ENCODE data around the gene CALCOCO1. TPM values are rescaled to one million over a fixed set of nuclear protein-coding genes. Genes with fewer than 3 reads are reported as not detected.
"Not testable (repeated sequence)": the region's sequence is repeated elsewhere in the genome, so short reads cannot be mapped to it uniquely, and the experiment has no call there.

The CALCOCO1 gene, protein sequence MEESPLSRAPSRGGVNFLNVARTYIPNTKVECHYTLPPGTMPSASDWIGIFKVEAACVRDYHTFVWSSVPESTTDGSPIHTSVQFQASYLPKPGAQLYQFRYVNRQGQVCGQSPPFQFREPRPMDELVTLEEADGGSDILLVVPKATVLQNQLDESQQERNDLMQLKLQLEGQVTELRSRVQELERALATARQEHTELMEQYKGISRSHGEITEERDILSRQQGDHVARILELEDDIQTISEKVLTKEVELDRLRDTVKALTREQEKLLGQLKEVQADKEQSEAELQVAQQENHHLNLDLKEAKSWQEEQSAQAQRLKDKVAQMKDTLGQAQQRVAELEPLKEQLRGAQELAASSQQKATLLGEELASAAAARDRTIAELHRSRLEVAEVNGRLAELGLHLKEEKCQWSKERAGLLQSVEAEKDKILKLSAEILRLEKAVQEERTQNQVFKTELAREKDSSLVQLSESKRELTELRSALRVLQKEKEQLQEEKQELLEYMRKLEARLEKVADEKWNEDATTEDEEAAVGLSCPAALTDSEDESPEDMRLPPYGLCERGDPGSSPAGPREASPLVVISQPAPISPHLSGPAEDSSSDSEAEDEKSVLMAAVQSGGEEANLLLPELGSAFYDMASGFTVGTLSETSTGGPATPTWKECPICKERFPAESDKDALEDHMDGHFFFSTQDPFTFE
- 188 TPM for total RNA-seq

DNA sequence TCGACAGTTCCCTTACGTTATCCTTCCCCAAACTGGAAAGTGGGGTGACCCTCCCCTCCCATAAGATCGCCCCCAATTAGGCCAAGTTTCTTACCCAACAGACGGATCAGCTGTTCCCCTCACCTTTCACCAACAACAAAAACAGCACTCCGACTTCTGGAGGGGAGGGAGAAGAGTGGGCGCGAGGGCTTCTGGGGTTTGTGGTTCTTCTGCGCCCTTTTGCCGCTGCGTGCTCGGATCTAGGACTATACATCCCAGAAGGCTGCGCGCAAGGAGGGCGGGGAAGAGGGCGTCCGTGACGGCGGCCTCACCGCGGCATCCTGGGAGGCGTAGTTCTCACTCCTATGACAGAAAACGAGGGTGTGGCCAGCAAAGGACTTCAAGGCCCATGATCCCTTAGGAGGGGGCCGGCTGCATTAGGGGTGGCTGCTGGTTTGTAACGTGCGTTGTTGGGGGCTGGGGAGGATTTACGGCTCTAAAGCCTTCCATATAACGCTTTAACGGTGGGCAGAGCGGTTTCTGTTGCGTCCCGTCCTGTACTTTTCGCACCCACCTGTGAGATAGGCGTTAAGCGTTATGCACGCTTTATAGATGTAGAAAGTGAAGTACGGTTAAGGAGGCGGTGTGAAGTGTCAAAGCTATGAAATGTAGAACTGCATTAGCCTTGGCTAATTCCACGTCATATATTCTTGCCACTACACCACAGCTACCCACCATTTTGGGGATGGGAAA lies at the start of gene CALCOCO1:
TSS of gene CALCOCO1 (minus strand) at position 143 of the 732 bp plus-strand sequence. CDS start 2,210 bp downstream, outside the sequence.
- DNase-seq (ENCODE audit: low spot score): peak; percentile 98

GRCh38 chr12:53776872-53777271 lies 49.6 kb upstream of the CALCOCO1 start:
- no peak for DNase-seq (ENCODE audit: low spot score)

GRCh38 chr12:53775478-53776145 lies 48.4 kb upstream of the CALCOCO1 start:
- no peak for DNase-seq (ENCODE audit: low spot score)

GRCh38 chr12:53770281-53770680 lies 43.0 kb upstream of the CALCOCO1 start:
- no peak for DNase-seq (ENCODE audit: low spot score)

DNA sequence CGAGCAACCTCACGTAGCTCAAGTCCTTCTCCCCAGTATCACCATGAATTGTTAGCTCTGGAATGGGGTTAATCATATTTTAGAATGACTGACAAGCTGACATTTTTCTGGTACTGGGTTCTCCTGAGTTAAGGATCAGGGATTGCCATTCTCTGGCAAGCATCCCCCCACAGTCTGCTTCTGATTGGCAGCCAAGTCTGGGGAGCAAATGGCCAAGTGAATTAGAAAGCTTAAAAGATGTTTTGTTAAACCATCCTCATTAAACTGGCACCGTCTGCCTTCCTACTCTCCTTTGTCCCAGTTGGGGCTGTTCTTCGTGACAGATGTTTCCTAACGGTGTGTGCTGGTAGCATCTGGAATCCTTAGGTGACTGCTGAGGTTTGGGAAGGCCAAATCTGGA lies 41.7 kb upstream of the CALCOCO1 start:
- no peak for DNase-seq (ENCODE audit: low spot score)

DNA sequence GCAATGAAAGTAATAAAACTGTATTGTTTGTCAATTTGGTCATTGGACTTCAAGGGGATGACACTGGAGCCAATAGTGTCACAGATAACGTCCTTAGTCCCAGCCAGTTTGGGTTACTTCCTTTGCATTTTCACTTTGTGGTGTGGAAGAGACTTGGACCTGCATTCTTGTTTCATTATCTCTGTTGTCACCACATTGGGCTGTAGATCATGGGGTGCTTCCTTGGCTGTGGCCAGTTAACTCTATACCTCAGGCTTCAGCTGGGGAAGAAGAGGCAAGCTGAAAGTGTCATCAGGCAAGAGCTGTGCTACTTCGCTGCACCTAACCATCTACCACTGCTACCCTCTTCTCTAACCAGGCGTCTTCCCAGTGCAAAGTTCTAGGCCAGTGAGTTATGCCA lies 39.6 kb upstream of the CALCOCO1 start:
- no peak for DNase-seq (ENCODE audit: low spot score)

GRCh38 chr12:53765891-53766290 lies 38.6 kb upstream of the CALCOCO1 start:
- DNase-seq (ENCODE audit: low spot score): no peak

- DNase-seq (ENCODE audit: low spot score): no peak
Observed at GRCh38 chr12:53764615-53765014, 37.4 kb upstream of the CALCOCO1 start.

DNA sequence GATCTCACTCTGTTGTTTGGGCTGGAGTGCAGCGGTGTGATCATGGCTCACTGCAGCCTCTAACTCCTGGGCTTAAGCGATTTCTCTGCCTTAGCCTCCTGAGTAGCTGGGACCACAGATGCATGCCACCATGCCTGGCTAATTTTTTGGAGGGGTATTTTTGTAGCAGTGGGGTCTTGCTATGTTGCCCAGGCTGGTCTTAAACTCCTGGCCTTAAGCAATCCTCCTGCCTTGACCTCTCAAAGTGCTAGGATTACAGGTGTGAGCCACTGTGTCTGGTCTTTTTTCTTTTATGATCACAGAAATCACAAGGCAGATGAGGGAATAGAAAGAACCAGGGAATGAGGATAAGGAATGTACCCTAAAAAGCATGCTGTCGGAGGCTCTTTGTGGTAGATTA lies 35.5 kb upstream of the CALCOCO1 start:
- not testable (repeated sequence) for DNase-seq (ENCODE audit: low spot score)

DNA sequence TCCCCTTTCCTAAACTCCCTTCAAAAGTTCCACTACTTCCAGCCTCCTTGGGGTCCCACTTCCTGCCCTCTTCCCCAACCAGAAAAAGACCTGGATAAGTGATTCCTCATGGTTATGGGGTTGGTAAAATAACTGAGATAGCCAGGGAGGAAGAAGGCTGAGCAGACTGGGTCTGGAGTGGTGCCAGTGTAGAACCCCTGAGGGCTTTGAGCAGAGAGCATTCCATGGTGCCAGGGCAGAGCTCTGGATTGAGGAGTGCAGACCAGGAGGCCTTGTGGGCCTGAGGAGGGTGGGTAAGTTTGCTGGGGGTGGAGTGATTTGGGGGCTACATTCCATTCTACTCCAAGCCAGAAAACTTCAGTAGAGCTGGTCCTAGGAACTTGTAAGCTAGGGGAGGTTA lies 34.1 kb upstream of the CALCOCO1 start:
- DNase-seq (ENCODE audit: low spot score): no peak

- no peak for DNase-seq (ENCODE audit: low spot score)
Observed at GRCh38 chr12:53759261-53759660, 32.0 kb upstream of the CALCOCO1 start.

- DNase-seq (ENCODE audit: low spot score): no peak
Observed at GRCh38 chr12:53758730-53759103, 31.5 kb upstream of the CALCOCO1 start.

DNA sequence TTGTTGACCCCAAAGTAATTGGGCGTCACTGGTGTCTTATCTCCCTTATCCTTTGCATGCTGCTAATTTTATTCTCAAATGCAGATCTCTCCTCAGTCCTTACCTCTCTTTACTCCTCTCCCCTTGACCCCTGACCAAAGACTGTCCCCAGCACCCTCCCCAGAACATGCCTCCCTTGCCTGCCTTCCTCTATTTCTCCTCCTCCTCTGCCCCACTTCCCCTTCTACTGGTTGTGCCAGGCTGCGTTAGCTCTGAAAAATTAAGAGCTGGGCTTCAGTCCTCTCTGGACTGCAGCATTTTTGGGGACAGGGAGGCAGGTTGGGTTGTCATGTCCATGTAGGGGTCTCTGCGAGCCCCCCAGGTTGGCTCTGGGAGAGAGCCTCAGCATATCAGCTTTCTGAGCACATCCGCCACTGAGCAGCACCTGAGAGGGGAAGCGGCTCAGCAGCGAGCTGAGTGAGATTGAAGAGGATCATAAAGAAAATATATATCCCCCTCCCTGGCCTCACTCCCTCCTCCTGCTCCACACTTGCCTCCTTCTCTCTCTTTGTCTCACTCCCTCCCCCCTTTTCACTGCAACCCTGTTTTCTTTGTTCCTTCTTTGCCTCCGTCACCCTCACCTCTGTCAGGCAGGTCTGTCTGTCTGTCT lies 31.0 kb upstream of the CALCOCO1 start:
- no peak for DNase-seq (ENCODE audit: low spot score)

- DNase-seq (ENCODE audit: low spot score): peak; percentile 94
Observed at GRCh38 chr12:53757101-53757770, 30.0 kb upstream of the CALCOCO1 start.

DNA sequence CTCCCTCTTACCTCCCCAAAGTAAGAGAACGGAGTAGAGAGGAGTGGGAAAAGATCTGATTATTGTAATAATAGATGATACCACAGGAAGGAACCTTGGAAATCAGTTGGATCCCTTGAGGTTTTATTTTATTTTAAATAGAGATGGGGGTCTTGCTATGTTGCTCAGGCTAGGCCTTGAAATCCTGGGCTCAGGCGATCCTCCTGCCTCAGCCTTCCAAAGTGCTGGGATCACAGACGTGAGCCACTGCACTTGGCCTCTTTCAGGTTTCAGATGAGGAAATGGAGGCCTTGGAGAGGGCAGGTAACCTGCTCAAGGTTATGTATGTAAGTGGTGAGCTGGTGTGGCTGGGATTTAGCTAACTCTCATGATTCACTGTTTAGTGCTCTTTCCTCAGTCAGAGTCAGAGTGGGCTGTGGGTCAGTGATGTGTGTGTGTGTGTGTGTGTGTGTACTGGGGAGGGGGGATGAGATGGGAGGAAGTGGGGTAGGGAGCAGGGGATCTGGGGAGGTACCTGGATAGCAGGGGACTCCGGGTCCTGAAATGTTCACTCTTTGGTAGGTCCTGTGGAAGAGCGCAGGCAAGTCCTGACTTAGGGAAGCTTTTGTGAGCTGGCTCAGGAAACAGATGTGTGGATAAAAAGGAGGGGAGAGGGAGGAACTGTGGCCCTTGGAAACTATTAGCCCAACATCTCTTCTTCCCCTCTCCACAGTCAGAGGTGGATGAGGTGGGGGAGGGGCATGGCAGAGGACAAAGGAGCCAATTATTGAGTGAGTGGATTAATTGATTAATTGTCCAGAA lies 29.2 kb upstream of the CALCOCO1 start:
- DNase-seq (ENCODE audit: low spot score): no peak

- DNase-seq (ENCODE audit: low spot score): no peak
Observed at GRCh38 chr12:53755893-53756292, 28.6 kb upstream of the CALCOCO1 start.

DNA sequence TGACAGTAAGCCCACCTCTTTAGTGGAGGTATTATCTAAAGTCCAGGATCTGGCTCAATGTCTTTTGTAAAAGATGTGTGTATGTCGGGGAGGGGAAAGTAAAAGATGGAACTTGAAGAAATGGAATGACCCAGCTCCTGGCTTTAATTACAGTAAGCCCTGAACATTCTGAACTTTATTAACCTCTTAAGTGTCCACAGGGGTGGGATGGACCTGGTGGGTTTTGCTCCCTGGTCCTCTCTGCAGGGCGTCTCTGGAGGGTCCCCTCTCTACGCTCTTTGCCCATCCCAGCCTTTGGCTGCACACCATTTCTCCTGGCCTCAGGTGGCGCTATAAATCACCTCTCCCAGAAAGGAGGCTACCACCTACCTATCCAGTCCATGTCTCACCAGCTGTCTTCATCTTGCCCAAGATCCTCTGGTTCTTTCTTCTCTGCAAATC lies 28.2 kb upstream of the CALCOCO1 start:
- DNase-seq (ENCODE audit: low spot score): no peak

GRCh38 chr12:53754633-53755264 lies 27.5 kb upstream of the CALCOCO1 start:
- DNase-seq (ENCODE audit: low spot score): peak; percentile 50

DNA sequence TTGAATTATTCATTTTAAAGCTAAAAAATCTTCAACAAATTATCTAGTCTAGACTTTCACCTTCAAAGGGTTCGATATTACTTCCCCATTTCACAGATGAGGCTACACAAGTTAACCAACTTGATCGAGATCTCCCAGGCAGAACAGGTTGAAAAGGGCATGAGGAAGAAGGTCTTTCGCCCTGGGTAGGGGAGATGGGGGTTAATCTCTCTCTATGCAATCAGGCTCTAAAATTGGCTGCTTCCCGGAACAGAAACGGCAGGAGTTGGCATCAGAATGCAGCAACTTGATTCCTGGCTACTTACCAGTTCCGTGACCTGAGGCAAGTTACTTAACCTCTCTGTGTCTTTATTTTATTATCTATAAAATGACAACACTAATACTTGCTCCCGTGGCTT lies 26.9 kb upstream of the CALCOCO1 start:
- no peak for DNase-seq (ENCODE audit: low spot score)

DNA sequence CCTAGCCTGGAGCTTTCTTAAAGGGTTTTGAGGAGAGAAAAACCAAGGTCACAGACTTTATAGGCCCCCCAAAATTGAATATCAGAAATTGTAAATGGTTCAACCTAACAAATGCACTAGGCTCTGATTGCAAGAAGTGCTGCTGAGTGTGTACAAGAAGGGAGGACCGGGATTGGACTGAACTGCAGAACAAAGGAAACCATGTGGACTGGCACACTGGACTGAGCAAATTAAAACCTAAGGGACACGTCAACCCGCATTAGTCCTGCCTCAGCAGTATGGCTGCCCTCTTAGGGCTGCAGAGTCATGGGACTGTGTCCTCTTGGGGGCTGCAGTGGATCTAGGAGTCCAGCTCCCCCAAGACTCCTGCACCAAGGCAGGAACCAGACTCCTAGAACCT lies 25.4 kb upstream of the CALCOCO1 start:
- no peak for DNase-seq (ENCODE audit: low spot score)
